HG03139 (cell line): ENCODE results near the gene RUVBL2.
A peak's percentile ranks its signal among the peaks of the same experiment; 100 is the strongest.

Experiments
- ATAC-seq: cut with Tn5 transposase; IDR thresholded peaks from one replicate; pipeline ENCODE4 v1.9.1; 2021; ENCODE audit not compliant: unreplicated experiment

The RUVBL2 gene

GRCh38 chr19:48963371-48964204 is 30.1 kb upstream of the RUVBL2 start:
- ATAC-seq: no peak

- ATAC-seq: no peak
Observed at GRCh38 chr19:48964205-48965039, 29.3 kb upstream of the RUVBL2 start.

- ATAC-seq: peak; percentile 47
Observed at GRCh38 chr19:48965040-48965805, 28.5 kb upstream of the RUVBL2 start, which contains the start of gene FTL. Gene FTL (plus strand): TSS chr19:48965309. CDS start chr19:48965508, 199 bp downstream.

GRCh38 chr19:48965806-48966540 is 27.7 kb upstream of the RUVBL2 start:
- ATAC-seq: peak; percentile 14

DNA sequence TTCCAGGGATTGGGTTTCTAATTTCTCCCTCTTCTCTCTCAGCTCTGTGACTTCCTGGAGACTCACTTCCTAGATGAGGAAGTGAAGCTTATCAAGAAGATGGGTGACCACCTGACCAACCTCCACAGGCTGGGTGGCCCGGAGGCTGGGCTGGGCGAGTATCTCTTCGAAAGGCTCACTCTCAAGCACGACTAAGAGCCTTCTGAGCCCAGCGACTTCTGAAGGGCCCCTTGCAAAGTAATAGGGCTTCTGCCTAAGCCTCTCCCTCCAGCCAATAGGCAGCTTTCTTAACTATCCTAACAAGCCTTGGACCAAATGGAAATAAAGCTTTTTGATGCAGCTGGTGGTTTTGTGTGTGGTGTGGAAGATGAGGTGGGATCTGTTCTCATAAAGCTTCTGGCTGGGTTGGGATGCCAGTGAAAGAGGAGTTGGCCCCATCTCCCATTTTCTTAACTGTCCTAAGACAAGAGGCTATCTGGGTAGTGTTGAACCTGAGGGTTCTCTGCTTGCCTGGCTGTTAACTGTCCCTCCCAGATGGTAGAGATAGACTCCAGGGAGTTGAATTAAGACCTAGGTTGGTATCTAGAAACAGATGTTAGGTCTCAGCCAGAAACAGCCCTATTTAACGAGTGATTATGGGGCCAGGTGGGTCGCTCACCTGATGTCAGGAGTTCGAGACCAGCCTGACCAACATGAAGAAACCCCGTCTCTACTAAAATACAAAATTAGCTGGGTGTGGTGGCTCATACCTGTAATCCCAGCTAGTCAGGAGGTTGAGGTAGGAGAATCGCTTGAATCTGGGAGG is 26.9 kb upstream of the RUVBL2 start:
- no peak for ATAC-seq

- no peak for ATAC-seq
Observed at GRCh38 chr19:48967346-48968178, 26.1 kb upstream of the RUVBL2 start.

GRCh38 chr19:48968179-48968661 is 25.5 kb upstream of the RUVBL2 start:
- no peak for ATAC-seq

GRCh38 chr19:48968813-48969218 is 24.9 kb upstream of the RUVBL2 start:
- no peak for ATAC-seq

GRCh38 chr19:48969276-48970138 is 24.2 kb upstream of the RUVBL2 start:
- no peak for ATAC-seq

DNA sequence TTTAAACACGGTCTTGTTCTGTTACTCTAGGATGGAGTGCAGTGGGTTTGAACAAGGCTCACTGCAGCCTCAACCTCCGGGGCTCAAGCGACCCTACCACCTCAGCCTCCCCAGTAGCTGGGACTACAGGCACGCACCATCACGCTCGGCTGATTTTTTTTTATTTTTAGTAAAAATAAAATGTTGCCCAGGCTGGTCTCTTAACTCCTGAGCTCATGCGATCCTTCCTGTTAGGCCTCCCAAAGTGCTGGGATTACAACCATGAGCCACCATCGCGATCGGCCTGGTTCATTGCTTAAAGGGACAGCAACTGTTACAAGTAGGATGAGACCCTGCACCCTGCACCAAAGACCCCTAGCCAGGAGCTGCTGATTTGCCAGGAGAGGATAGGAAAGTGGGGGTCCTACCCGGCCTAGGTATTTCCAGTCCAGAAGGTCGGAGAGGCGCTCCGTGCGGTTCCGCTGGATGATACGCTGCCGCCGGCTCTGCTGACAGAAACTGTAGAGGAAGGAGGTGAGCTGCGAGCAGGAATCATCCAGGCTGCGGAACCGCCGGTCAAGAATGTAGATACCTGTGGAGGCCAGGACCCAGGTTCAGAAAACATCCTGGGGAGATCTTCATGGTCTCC is 23.4 kb upstream of the RUVBL2 start:
- no peak for ATAC-seq

GRCh38 chr19:48970923-48971395 is 22.7 kb upstream of the RUVBL2 start:
- no peak for ATAC-seq

- no peak for ATAC-seq
Observed at GRCh38 chr19:48975947-48976847, 17.5 kb upstream of the RUVBL2 start.

DNA sequence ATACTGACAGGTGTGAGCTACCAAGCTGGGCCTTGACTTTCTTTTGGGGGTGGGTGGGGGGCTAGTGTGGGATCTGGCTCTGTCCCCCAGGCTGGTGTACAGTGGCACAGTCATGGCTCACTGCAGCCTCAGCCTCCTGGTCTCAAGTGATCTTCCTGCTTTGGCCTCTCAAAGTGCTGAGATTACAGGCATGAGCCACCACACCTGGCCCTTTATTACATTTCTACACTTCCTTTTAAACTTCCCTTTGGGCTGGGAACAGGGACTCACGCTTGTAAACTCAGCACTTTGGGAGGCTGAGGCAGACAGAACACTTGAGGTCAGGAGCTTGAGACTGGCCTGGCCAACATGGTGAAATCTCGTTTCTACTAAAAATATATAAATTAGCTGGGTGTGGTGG is 16.6 kb upstream of the RUVBL2 start:
- ATAC-seq: no peak

DNA sequence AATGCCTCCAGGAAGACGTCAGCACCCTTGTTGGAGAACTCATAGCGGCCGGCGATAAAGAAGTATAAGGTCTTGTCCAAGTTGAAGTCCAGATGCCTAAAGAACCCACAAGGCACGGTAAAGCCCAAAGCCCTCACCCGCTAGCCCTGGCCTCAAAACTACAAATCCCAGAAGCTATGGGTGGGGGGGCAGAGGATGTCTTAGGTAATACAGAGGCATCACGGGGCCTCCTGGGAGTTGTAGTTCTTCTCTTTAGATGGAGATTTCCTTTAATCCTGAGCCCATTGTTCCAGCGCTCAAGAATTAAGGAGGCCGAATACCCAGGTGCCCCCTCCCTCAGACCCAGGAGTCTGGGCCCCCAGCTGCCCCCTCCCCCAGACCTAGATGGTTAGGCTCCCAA is 11.4 kb upstream of the RUVBL2 start:
- no peak for ATAC-seq

GRCh38 chr19:48985711-48986110 is 8.0 kb upstream of the RUVBL2 start:
- no peak for ATAC-seq

DNA sequence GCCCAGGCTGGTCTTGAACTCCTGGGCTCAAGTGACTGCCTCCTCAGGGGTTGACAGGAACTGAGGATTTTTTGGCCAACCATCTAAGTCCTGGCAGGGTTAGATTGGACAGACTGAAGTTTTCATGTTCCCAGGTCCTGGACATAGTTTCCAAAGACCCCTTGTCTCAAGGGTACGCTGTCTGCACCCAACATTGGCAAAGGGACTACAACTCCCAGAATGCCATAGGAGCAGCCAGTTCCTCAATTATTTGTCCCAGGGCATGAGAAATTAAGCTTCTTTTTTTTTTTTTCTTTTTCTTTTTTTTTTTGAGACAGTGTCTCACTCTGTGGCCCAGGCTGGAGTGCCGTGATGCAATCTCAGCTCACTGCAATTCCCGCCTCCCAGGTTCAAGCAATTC is 7.5 kb upstream of the RUVBL2 start:
- ATAC-seq: no peak
